Chondrocyte (in vitro differentiated cells): Measurements from ENCODE around the gene AGBL2. TPM values are rescaled to one million over a fixed set of nuclear protein-coding genes. Genes with fewer than 3 reads are reported as not detected.
A peak's percentile ranks its signal among the peaks of the same experiment; 100 is the strongest.

Source experiments
- DNase-seq: peaks from one replicate; pipeline ENCODE4 v3.0.0; 2021; ENCODE audit warnings: mixed read lengths, low spot score
- H3K27ac Mint-ChIP-seq: one replicate; pipeline ENCODE4 v1.8.0; 2021; ENCODE audit warnings: mild to moderate bottlenecking, moderate library complexity, mixed read lengths; ENCODE audit not compliant: unreplicated experiment
- H3K27me3 Mint-ChIP-seq: 2 replicates; pipeline ENCODE4 v1.8.0; 2021; ENCODE audit warnings: low read depth, mixed read lengths
- H3K36me3 Mint-ChIP-seq: 2 replicates; pipeline ENCODE4 v1.8.0; 2021; ENCODE audit warnings: low read depth, mixed read lengths
- H3K4me1 Mint-ChIP-seq: 2 replicates; pipeline ENCODE4 v1.8.0; 2021; ENCODE audit warnings: low read depth, mild to moderate bottlenecking, mixed read lengths
- H3K4me3 Mint-ChIP-seq: one replicate; pipeline ENCODE4 v1.8.0; 2021; ENCODE audit warnings: mild to moderate bottlenecking, moderate library complexity, mixed read lengths; ENCODE audit not compliant: unreplicated experiment
- H3K9me3 Mint-ChIP-seq: 2 replicates; pipeline ENCODE4 v1.8.0; 2021; ENCODE audit warnings: low read depth, mixed read lengths
- CTCF ChIP-seq: fragments of 200-600 bp; sonication (generic); IDR thresholded peaks from 2 replicates; pipeline ENCODE4 v1.5.0; 2021; ENCODE audit warnings: antibody characterized with exemption, mild to moderate bottlenecking, moderate library complexity
- total RNA-seq: library from RNA; stranded (reverse); gene quantifications from 3 replicates; pipeline ENCODE4 v1.2.1, GENCODE V29; 2021

Gene AGBL2
- total RNA-seq, 1 donor from 2014 or later: 0.40 TPM

DNA sequence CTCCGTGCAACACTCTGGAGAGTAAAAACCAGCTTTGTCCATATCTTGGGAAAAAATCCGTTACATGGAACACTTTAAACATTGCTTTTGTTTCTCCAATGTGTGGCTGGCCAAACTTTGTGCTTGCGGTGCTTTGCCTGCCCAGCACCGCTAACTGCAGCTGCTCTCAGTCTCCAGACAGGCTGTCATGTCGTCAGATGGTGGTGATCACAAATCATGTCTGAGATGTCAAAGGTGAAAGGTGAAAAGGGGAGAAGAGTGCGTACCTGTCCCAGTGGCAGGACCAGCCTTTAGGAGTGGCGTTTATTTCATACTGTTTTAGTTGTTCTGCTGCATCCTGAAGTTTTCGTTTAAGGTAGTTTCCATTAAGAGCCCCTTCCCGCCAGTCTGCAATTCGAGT is 17.1 kb upstream of the AGBL2 start:
- no peak for DNase-seq
- no peak overlapping the region for H3K27ac Mint-ChIP-seq
- no peaks in the 10 kb centered on the region for H3K27me3 Mint-ChIP-seq

DNA sequence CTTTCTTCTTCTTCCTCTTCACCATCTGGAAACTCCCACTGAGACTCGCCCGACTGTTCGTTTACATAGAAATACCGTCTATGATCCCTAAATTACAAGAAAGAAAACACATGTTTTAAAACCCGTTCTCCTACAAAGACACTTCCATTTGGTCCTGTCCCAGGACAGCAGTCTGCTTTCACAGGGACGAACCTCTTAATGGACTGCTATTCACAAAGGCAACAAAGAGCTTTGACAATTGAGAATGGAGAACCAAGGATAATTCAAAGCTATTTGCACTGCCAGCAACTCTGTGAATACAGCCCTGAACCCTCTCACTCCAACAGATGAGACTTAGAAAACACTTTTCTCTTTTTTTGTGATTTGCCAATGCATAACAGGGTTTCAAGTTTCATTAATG is 16.3 kb upstream of the AGBL2 start:
- H3K36me3 Mint-ChIP-seq: peaks cover 45% of the 10 kb centered on the region
- H3K27ac Mint-ChIP-seq: peak overlapping the region; percentile 0
- H3K9me3 Mint-ChIP-seq: no peaks in the 10 kb centered on the region
- no peaks in the 10 kb centered on the region for H3K27me3 Mint-ChIP-seq
- no peak overlapping the region for H3K4me3 Mint-ChIP-seq
- no peak for TF ChIP-seq CTCF
- H3K4me1 Mint-ChIP-seq: no peaks in the 10 kb centered on the region
- DNase-seq: no peak

More for the DNA sequence above, 17.1 kb upstream of the AGBL2 start:
- H3K36me3 Mint-ChIP-seq: peaks cover 49% of the 10 kb centered on the region
- H3K4me3 Mint-ChIP-seq: no peak overlapping the region
- TF ChIP-seq CTCF: no peak
- H3K4me1 Mint-ChIP-seq: no peaks in the 10 kb centered on the region
- no peaks in the 10 kb centered on the region for H3K9me3 Mint-ChIP-seq

DNA sequence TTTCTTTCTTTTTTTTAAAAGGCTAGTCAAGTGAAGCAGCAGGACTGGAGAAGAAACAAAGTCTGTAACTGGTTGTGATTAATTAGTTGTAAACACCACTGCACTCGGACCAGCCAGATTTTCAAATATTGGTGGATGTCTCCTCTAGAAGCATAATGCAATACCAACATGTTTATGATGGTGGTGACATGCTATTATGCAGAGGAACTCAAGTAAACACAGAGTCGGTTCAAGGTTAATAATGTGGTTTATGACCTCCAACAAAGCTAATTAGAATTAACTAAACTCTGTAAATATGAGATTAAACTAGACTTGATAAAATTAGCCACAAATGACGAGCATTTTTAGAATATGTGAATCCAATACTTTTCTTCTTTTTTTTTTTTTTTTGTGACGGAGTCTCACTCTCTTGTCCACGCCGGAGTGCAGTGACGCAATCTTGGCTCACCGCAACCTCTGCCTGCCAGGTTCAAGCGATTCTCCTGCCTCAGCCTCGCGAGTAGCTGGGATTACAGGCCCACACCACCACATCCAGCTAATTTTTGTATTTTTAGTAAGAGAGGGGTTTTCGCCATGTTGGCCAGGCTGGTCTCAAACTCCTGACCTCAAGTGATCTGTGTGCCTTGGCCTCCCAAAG is 11.8 kb upstream of the AGBL2 start:
- Mint-ChIP-seq H3K27me3 (no peaks in the 10 kb centered on the region), H3K36me3 (peaks cover 48% of the 10 kb centered on the region), H3K4me1 (peaks cover 11% of the 10 kb centered on the region), H3K9me3 (no peaks in the 10 kb centered on the region), H3K27ac (no peak overlapping the region), H3K4me3 (no peak overlapping the region)
- no peak for DNase-seq
- no peak for TF ChIP-seq CTCF

GRCh38 chr11:47726118-47726442 is 10.9 kb upstream of the AGBL2 start:
- Mint-ChIP-seq H3K9me3 (no peaks in the 10 kb centered on the region), H3K27ac (peak overlapping the region; percentile 51), H3K4me3 (no peak overlapping the region), H3K27me3 (no peaks in the 10 kb centered on the region), H3K36me3 (peaks cover 43% of the 10 kb centered on the region), H3K4me1 (peaks cover 11% of the 10 kb centered on the region)
- no peak for TF ChIP-seq CTCF
- no peak for DNase-seq

- Mint-ChIP-seq H3K27me3 (no peaks in the 10 kb centered on the region), H3K4me3 (no peak overlapping the region), H3K9me3 (no peaks in the 10 kb centered on the region), H3K27ac (peak overlapping the region; percentile 51), H3K4me1 (peaks cover 11% of the 10 kb centered on the region), H3K36me3 (peaks cover 42% of the 10 kb centered on the region)
- DNase-seq: no peak
- no peak for TF ChIP-seq CTCF
Observed at GRCh38 chr11:47725442-47726117, 10.4 kb upstream of the AGBL2 start.
